H4 (cell line): ENCODE data around the gene SMIM3. TPM values are rescaled to one million over a fixed set of nuclear protein-coding genes. Genes with fewer than 3 reads are reported as not detected.

Experiments
- DNase-seq: peaks from one replicate; pipeline ENCODE4 v3.0.0-alpha.2; 2015; ENCODE audit warnings: low spot score
- total RNA-seq: library from RNA; depleted of rRNA; stranded (reverse); fragments of >200 nt; shearing (Covaris generic); gene quantifications from 2 replicates; pipeline ENCODE4 v1.2.3, GENCODE V29; 2014

The SMIM3 gene
- total RNA-seq, 1 experiment from 2014 or later: 53.9 TPM

DNA sequence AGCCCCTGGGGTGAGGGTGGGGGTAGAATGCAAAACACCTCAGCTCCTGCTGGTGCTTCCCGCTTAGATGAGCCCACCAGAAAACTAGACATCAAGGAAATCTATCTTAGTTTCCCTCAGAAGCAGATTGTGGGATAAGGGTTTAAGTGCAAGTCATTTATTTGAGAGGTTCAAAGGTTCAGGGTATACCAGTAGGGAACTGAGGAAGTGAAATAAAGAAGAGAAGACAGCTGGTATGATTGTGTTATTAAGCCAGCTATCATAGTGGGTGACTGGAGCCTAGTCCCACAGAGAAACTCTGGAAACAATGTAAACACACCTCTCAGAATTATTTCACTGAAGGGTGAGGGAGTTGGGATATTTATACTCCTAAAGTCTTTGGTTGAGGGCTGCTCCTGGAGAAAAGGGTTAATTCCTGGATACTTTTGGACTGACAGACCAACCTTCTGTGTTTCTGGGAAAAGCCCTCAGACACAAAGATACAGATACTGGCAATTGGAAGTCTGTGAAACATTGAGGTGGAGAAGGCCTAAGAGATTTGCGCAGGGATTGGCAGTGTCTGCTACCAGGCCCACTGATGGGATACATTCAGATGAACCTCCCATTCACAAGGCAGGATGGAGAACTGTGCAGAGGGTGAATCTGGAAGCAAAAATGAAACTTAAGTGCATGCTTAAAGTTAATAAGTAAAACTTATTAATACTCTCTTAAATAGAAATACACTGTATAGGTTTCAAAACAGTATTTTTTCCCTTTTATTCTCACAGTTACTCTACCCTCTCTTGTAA is 13.4 kb upstream of the SMIM3 start:
- DNase-seq: no peak

DNA sequence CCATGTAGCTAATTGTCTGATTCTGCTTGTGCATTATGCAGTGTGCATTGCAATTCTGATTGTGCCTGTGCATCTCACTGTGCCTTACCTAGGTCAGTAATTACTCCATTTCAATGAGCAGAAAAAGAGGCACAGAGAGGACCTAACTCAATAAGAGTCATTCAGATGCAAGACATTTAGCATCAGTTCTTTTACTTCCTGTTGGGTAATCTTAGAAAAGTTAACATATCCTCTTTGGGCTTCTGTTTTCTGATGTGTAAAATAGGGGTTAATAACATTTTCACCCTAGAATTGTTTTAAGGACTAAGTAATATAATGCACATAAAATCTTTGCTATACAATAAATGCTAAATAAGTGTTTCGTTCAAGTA is 12.8 kb upstream of the SMIM3 start:
- DNase-seq: no peak

DNA sequence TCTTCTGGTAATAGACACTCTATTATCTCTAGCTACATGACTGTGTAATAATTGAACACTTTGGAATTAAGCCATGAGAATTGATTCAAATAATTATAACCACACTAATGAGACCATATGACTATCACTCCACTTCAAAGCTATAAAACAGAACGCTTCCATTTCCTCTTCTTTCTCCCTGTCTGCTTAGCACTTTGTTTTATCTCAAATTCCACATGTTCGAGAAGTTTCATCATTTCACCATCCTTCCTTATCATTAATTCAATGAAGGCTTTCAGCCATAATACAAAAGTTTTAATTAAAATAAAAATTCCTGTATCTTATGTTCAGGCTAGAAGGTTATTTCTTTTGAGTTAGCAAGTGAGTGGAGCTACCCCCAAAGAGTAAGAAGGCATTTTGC is 12.3 kb upstream of the SMIM3 start:
- no peak for DNase-seq

DNA sequence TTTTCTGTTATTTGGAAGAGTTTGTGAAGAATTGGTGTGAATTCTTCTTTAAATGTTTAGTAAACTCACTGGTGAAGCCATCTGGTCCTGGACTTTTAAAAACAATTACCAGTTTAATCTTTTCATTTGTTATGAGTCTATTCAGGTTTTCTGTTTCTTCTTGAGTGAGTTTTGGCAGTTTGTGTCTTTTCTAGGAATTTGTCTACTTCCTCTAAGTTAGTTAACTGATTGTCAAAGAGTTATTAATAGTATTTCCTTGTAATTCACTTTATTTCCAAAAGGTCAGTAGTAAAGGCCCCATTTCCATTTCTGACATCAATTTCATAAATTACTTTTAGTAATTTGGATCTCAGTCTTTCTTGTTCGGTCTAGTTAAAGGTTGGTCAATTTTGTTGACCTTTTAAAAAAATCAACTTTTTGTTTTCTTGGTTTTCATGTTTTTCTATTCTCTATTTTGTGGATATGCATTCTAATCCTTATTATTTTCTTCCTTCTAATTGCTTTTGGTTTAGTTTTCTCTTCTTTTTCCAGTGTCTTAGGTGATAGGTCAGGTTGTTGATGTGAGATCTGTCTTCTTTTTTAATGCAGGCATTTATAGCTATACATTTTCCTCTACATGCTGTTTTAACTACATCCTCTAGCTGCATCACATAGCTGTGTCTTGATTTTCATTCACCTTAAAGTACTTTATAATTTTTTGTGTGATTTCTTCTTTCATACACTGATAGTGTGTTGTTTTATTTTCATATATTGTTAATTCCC is 7.3 kb upstream of the SMIM3 start:
- no peak for DNase-seq

DNA sequence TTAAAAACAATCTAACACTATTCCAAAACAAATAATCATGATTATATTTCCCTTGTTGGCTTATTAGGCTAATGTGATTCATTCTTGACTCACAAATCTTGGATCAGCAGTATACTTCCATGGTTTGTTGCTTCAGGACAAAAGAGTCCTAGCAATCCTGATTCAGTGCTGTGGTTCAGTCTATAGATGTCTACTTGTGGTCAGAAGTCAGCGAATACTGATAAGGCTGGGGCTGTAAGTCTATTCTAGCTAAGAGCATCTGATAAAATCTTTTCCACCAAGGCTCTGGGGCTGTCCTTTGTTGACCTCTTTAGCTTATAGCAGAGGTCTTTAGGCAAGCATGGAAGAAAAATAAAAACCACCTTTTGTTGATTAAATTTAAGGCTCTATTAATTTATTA is 4.4 kb upstream of the SMIM3 start:
- DNase-seq: peak; percentile 64

DNA sequence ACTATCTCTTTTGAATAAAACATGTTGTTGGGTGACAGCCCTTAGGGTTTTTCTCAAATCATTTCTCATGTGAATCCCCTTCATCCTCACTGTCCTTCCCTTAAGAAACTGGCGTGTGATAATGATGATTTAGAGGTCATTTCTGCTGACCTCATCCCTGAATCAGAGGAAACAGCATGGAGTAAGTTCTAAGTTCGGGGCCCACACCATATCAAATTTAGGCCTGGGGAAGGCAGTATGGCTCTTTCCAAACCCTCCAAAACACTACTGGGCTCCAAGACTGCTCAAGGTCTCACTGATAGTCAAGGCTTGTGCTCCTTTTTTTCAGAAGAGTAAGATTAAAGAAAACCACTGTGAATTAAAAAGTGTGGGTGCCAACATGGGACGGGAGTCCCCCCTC is 872 bp upstream of the SMIM3 start:
- no peak for DNase-seq

DNA sequence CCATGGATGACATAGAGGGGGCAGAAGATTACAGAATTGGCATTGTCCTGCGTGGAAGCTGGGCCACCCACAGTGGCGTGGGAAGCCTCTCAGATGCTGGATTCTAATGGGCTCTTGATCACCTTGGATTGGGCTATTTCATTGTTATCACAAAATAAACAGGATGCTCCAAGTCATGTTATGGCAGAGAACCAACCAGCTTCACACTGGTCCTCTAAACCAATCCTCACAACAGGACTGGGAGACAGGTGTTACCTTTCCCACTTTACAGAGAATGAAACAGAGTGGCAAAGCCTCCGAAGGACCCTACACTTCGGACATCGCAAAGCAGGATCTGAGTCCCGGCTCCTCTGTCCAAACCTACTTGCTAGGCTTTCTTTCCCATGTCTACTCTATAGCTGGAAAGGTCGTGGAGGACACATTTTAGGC is 455 bp upstream of the SMIM3 start:
- peak; percentile 64 for DNase-seq

DNA sequence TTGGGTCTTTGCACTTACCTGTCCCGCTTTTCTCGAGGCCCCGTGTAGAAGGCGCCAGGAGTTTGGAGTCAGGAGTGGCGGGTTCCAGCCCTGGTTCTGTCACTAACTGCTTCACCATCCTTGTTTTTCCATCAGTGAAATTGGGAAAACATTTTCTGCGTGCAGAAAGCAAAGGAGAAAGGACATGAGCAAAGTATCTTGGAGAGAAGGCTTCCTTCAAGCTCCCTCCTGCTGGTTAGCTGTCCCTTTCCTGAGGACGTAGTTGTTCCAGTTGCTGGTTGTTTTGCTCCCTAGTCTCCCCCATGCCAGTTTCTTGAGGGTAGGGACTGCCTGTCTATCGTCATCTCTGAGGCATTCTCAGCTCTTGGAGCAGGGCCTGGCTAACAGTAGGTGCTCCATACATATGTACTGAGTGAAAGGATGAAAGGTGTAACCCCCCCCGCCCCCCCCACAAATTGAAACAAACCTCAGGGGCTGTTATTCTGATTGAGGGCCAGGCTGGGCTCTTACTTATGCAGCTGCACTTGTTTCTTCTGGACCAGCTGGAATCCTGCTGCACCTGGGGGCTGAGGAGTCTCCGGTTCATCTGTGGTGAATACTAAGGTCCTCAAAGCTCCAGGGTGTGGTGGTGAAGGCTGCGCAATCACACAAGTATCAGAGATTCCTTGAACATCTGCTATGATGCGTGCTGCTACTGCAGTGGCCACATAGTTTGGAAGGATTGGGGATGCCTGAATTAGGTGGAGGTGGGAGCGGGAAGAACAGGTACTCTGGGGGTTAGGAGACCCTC is 1.0 kb downstream of the SMIM3 start:
- peak; percentile 21 for DNase-seq

DNA sequence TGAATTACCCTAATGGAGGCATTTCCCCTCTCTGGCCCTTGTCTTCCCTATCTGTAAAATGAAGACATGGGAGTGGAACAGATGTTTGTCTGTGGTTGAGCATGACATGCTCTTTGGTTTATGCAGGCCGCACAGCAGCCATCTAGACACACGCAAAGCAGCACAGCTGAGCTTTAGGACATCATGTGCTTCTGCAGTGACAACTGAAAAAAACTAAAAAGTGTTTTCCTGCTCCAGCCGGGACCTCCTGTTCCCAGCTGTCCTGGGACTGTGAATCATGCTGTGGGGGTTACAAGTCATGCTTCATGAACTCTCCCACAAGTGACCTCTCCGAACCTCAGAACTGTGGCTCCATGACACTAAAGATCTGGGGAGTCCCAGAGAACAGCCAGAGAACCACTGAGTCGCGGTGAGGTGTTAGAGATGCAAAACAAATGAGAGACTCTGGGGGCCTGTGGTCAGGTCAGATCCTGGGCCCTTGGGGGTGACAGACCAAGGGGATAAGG is 1.7 kb downstream of the SMIM3 start:
- peak; percentile 67 for DNase-seq

DNA sequence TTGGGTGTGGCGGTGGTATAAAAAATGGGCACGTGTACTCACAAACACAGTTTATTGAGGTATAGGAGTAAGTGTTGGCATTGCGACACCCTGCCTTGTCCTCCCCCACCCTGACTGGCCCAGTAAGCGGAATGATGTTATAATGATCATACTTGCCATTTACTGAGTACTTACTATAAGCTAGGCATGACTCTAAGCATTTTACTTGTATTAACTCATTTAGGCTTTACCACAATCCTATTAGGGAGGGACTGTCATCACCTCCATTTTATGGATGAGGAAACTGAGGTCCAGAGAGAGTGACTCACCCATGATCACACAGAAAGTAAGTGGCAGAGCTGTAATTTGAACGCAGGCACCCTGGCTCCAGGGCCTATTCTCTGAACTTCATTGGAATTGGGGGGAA is 2.3 kb downstream of the SMIM3 start:
- peak; percentile 45 for DNase-seq

DNA sequence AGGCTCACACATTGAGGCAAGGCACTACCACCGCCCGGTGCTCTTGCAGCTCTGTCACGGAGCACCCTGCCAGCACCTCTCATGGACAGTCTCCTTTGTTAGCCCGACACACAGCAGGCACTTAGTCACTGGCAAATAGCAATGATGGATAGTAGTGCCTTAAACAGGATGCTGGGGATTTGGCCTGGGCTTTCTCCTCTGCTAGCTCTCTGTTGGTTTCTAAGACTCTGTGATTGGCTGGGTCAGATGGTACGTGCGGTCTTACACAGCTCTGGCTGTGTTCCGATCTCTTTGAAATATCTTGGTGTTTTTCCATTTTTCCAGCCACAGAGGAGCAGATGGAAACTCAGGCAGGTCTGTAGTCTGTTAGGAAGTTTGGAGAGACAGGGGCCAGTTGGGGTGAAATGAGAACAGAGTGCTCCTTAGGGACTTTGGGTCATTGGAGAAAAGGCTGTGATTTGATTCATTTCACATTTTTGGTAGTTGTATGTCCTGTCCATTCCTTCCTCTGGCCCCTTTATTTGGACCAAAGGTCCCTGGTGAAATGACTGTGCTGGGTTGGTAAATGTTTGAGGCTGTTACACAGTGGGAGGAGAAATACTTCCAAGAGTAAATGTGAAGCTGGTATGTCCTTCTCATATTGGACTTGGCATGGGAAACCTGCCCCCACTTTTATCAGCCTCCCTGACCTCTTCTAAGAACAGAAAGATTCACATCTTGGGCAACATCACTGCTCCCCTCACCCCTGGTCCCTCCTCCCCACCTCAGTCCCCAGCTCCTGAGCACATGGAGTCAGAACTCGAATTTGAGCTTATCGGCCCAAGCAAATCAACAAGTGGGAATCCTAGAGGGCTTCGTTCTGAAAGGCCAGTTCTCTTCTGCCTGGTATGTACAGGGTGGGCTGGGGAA is 3.4 kb downstream of the SMIM3 start:
- DNase-seq: peak; percentile 96

DNA sequence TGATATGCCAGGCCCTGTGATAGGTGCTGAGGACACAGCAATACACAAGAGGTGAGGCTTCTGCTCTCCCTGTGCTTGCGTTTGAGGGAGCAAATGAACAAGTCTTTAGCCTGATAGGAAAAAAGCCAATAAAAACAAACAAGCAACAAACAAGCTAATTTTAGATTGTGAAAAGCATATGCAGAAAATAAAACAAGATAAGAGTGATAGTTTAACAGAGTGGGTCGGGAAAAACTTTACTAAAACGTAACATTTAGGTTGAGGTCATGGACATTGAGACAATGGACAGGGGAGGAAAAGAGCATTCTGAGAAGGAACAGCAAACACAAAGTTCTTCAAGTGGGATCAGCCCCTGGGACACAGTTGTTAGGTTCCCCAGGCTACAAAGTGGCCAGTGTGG is 4.3 kb downstream of the SMIM3 start:
- DNase-seq: no peak

DNA sequence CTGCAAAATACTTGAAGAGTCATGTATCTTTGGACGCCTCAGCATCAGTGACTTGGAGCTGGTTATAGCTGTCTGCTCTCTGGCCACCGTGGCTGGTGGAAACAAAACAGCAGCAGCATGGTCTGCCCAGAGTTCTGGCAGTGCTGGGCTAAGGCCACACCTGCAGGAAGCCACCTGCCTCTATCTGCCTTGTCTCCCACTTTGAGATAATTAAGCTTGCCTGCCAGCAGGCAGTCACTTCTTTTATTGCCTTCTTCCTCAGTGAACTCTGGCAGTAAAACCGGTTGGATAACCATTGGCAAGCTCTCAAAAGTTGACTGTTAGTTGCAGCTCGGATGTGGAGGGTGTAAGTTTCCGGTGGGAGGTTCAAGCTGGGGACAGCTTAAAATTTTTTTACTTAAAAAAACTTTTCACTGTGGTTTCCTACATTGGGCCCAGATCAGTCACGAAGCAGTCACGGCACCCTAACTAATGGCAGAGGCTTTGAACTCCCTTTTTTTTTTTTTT is 4.9 kb downstream of the SMIM3 start:
- DNase-seq: peak; percentile 95

DNA sequence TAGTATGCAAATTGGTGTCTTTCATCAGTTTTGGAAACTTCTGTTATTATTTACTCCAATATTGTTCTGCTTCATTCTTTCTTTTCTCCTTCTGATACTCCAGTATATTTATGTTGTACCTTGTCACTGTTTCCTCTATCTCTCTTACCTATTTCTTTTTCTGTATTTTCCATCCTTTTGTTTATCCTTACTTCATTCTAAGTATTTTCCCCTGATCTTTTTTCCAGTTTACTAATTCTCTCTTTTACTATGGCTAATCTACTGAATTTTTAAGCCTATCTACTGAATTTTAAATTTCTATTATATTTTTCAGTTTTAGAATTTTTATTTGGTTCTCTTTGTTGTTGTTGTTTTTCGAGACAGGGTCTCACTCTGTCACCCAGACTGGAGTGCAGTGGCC is 7.4 kb downstream of the SMIM3 start:
- DNase-seq: no peak

DNA sequence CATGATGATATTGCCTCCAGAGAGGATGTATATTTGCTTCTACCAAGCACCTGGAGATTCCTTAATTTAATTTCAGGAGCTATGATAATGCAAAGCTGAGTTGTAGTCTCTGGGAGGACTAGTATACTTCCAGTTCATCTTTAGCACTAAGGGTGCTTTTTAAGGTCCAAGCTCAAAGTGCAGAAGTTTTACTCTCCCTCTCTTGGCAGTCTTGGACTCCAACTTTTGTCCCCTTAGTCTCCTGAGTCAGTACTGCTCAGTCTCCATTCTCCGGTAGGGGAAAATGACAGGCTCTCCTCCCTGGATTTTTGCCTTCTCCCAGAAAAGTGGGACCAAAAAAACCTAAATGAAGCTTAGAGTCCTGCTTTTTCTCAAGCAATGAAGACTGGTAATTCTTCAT is 8.3 kb downstream of the SMIM3 start:
- DNase-seq: no peak

DNA sequence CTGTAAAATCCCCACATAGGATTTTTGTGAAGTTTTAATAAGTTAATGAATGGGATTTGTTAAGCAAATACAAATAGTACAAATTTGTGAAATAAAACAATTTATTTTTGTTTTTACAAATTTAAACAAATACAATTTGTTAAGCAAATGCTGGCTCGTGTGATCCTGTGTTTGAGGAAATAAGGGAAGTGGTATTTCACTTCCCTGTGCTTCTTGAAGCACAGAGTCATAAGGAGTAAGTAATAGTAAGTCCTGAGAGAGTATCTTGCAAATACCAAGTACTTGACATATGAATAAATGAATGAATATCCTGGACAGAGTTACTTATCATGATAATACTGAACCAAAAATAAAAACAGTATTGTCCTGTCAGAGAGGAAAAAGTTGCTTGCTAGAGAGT is 9.1 kb downstream of the SMIM3 start:
- DNase-seq: no peak

DNA sequence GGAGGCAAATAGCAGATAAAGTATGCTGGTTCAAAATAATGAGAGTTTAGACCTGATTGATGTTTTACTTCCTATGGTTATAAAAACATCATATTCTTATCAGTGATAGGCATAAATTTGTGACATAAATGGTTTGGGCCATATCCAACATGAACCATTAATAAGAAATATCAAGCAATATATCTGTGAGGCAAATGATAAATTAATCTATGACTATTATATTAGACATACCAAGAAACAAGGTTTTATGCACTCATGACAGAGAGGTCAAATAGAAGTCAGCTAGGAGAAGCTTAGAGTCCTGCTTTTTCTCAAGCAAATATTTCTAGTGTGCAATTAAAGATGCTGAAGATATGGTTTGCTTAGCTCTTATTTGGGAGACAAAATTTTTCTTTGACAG is 10.4 kb downstream of the SMIM3 start:
- no peak for DNase-seq

DNA sequence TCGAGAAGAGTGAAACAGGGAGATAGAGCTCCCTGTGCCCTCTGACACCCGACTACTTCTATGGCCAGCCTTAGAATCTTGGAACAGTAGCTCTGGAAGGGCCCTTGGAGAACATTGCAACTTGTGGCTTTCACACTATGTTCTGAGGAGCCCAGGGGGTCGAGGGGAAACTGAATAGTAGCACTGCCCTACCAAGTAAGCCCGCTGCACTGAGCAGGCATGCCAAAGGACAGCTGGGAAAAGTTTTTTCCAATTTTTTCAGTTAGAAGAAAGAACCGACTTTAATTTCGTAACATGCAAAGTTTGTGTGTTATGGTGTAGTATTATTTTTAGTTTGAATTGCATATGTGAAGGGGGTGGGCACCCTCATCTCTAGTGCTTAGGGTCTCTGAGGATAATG is 10.9 kb downstream of the SMIM3 start:
- DNase-seq: no peak

DNA sequence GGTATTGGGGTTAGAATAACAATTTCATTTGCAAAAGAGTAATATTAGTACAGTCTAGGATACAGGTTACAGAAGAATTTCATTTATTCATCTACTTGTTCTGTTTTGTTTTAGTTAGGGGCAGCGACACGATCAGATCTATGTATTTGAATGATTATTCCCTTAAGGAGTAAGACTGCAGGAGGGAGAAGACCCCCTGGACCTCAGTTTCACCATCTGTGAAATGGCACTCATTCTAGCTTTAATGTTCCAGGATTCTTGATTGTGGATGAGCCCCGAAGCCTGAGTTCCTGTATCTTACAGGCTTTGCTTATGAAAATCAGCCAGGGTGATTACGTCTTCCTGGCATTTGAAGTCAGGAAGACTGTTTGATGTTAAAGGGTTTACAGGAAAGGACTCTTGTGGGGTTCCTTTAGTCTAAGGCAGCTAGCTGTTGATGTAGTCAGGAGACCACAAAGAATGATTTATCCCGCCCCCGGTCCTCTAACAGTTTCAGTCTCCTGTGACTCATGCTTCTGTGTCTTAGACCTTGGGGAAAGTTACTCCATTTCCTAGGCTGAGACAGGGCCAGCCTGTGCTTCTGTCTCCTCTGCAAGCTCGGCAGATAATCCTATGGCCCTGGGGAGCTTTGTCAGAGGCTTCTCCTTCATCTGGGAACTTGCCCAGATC is 11.5 kb downstream of the SMIM3 start:
- peak; percentile 97 for DNase-seq

DNA sequence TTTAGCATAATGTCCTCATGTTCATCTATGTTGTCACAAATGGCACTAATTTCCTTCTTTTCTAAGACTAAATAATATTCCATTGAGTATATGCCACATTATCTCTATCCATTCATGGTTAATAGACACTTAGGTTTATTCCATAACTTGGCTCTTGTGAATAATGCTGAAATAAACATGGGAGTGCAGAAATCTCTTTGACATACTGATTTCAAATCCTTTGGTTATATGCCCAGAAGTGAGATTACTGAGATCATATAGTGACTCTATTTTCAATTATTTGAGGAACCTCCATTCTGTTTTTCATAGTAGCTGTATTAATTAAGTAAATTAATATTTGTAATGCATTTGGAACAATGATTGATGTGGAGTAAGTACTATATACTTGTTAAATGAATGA is 13.0 kb downstream of the SMIM3 start:
- DNase-seq: no peak
